ENCODE measurements around the gene IL20RB. TPM values are rescaled to one million over a fixed set of nuclear protein-coding genes. Genes with fewer than 3 reads are reported as not detected.
"Not testable (repeated sequence)": the region's sequence is repeated elsewhere in the genome, so short reads cannot be mapped to it uniquely, and the experiment has no call there.

IL20RB gene
- total RNA-seq, 2 experiments from 2014 or later: 1.1 to 2.0 TPM

DNA sequence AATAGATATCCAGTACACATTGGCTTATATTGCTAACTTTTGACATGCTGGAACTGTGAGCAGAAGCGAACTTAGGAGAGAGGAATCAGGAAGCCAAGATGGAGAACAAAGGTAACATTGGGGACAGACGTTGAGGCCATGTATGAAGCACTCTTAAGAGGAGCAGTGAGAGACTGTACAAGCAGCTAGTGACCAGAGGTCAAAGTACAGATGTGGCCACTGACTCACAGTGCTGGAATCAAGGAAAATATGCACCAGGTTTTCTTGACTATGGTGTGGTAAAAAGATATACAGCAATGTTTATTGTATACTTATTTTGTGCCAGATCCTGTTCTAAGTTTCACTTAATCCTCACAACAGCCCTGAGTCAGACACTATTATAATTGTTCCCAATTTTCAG lies 2.0 kb upstream of the IL20RB start:
- no peak overlapping the region for H3K27ac Mint-ChIP-seq
- H3K4me1 Mint-ChIP-seq: peaks cover 10% of the 10 kb centered on the region
- H3K36me3 Mint-ChIP-seq: peaks cover 6% of the 10 kb centered on the region

DNA sequence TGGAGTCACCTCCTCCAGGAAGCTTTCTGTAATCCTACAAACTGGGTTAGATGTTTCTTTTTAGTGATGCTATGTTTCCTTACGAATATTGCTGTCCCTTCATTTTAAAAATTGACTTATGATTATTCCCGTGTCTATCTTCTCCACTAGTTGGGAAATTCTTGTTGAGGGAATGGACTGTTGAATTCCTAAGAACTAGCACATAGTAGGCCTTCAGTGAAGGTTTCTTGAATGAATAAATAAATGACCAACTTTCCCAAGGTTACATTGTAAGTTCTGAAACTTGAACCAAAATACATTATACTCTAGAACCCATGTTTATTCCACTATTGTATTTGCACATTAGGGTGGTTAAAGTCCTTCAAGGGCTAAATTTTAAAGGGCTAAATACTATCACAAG lies 812 bp upstream of the IL20RB start:
- Mint-ChIP-seq H3K4me1 (peaks cover 8% of the 10 kb centered on the region), H3K27me3 (no peaks in the 10 kb centered on the region)

More for the DNA sequence above, 2.0 kb upstream of the IL20RB start:
- Mint-ChIP-seq H3K4me3 (no peak overlapping the region), H3K9me3 (no peaks in the 10 kb centered on the region), H3K27me3 (no peaks in the 10 kb centered on the region)
- no peak for DNase-seq

GRCh38 chr3:136958939-136959338 lies 1.2 kb downstream of the IL20RB start:
- H3K9me3 Mint-ChIP-seq: no peaks in the 10 kb centered on the region
- no peak overlapping the region for H3K27ac Mint-ChIP-seq
- H3K27me3 Mint-ChIP-seq: no peaks in the 10 kb centered on the region
- peaks cover 8% of the 10 kb centered on the region for H3K4me1 Mint-ChIP-seq
- H3K36me3 Mint-ChIP-seq: peaks cover 5% of the 10 kb centered on the region
- H3K4me3 Mint-ChIP-seq: no peak overlapping the region
- no peak for DNase-seq

More for the DNA sequence above, 812 bp upstream of the IL20RB start:
- Mint-ChIP-seq H3K27ac (no peak overlapping the region), H3K36me3 (peaks cover 6% of the 10 kb centered on the region), H3K9me3 (no peaks in the 10 kb centered on the region), H3K4me3 (no peak overlapping the region)
- DNase-seq: no peak

GRCh38 chr3:136959599-136959998 lies 1.8 kb downstream of the IL20RB start:
- H3K27ac Mint-ChIP-seq: no peak overlapping the region
- H3K27me3 Mint-ChIP-seq: no peaks in the 10 kb centered on the region
- no peaks in the 10 kb centered on the region for H3K9me3 Mint-ChIP-seq
- DNase-seq: no peak
- peaks cover 8% of the 10 kb centered on the region for H3K4me1 Mint-ChIP-seq
- H3K36me3 Mint-ChIP-seq: peaks cover 5% of the 10 kb centered on the region
- no peak overlapping the region for H3K4me3 Mint-ChIP-seq

- Mint-ChIP-seq H3K9me3 (no peaks in the 10 kb centered on the region), H3K4me3 (no peak overlapping the region), H3K4me1 (no peaks in the 10 kb centered on the region), H3K27me3 (no peaks in the 10 kb centered on the region), H3K36me3 (peaks cover 5% of the 10 kb centered on the region), H3K27ac (no peak overlapping the region)
- no peak for DNase-seq
Observed at GRCh38 chr3:136960838-136961836, 3.4 kb downstream of the IL20RB start.

DNA sequence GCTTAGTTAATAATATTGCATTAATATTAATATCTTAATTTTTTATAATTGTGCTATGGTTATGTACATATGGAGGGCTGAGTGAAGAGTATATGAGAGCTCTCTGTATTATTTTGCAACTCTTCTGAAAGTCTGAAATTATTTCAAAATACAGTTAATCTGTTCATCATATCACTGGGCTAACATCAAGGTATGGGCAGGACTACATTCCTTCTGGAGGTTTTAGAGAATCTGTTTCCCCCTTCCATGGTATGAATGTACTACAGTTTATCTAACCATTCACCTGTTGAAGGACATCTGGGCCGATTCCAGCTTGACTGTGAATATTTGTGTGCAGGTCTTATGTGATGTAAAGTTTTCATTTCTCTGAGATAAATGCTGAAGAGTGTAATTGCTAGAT lies 5.1 kb downstream of the IL20RB start:
- Mint-ChIP-seq H3K4me3 (no peak overlapping the region), H3K27me3 (no peaks in the 10 kb centered on the region), H3K9me3 (no peaks in the 10 kb centered on the region), H3K36me3 (peaks cover 5% of the 10 kb centered on the region), H3K4me1 (no peaks in the 10 kb centered on the region), H3K27ac (no peak overlapping the region)
- no peak for DNase-seq

- H3K36me3 Mint-ChIP-seq: peaks cover 14% of the 10 kb centered on the region
- not testable (repeated sequence) for H3K27ac Mint-ChIP-seq, H3K4me1 Mint-ChIP-seq, H3K4me3 Mint-ChIP-seq, DNase-seq, H3K27me3 Mint-ChIP-seq, H3K9me3 Mint-ChIP-seq
Observed at GRCh38 chr3:136969539-136969938, 11.8 kb downstream of the IL20RB start.

GRCh38 chr3:136973352-136973751 lies 15.6 kb downstream of the IL20RB start:
- Mint-ChIP-seq H3K27ac (no peak overlapping the region), H3K9me3 (peaks cover 12% of the 10 kb centered on the region), H3K36me3 (peaks cover 16% of the 10 kb centered on the region), H3K4me1 (no peaks in the 10 kb centered on the region), H3K4me3 (no peak overlapping the region), H3K27me3 (no peaks in the 10 kb centered on the region)
- DNase-seq: no peak

DNA sequence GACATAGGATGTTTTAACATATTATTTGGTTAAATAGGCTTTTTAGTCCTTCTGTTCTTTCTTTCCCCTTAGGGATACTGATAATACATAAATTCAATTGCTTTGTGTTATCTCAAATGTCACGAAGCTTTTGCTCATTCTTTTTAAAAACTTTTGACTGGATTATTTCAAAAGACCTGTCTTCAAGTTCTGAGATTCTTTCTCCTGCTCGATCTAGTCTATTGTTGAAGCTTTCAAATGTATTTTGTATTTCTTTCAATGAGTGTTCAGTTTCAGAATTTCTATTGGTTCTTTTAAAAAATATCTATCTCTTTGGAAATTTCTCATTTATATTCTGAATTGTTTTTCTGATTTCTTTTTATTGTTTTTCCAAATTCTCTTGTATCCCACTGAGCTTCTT lies 16.9 kb downstream of the IL20RB start:
- Mint-ChIP-seq H3K36me3 (peaks cover 16% of the 10 kb centered on the region), H3K4me3 (no peak overlapping the region), H3K27ac (no peak overlapping the region), H3K9me3 (peaks cover 12% of the 10 kb centered on the region), H3K4me1 (no peaks in the 10 kb centered on the region), H3K27me3 (no peaks in the 10 kb centered on the region)
- no peak for DNase-seq

DNA sequence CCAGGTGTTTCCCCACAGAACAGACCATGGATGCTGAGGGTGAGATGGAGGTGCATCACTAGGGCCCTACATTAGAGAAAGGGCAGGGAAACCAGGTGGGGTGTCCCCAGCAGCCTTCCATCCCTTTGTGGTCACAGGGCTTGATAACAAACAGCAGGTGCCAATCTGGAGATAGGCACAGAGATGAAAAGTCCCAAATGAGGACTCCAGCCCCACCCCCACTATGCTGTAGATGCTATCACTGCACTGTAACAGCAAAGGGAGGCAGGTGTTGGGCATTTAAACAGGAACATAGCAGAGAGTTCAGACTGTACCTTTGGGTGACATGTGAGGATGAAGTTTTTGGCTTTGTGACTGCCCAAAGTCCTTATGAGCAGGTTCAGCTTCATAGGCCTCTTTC lies 21.4 kb downstream of the IL20RB start:
- H3K4me3 Mint-ChIP-seq: no peak overlapping the region
- no peak overlapping the region for H3K27ac Mint-ChIP-seq
- H3K4me1 Mint-ChIP-seq: no peaks in the 10 kb centered on the region
- H3K36me3 Mint-ChIP-seq: peaks cover 9% of the 10 kb centered on the region
- no peak for DNase-seq
- H3K9me3 Mint-ChIP-seq: peaks cover 8% of the 10 kb centered on the region
- H3K27me3 Mint-ChIP-seq: no peaks in the 10 kb centered on the region

- no peak overlapping the region for H3K27ac Mint-ChIP-seq
- no peak for DNase-seq
- no peak overlapping the region for H3K4me3 Mint-ChIP-seq
- H3K36me3 Mint-ChIP-seq: peaks cover 6% of the 10 kb centered on the region
- peaks cover 6% of the 10 kb centered on the region for H3K9me3 Mint-ChIP-seq
- no peaks in the 10 kb centered on the region for H3K27me3 Mint-ChIP-seq
- no peaks in the 10 kb centered on the region for H3K4me1 Mint-ChIP-seq
Observed at GRCh38 chr3:136979684-136980083, 21.9 kb downstream of the IL20RB start.

DNA sequence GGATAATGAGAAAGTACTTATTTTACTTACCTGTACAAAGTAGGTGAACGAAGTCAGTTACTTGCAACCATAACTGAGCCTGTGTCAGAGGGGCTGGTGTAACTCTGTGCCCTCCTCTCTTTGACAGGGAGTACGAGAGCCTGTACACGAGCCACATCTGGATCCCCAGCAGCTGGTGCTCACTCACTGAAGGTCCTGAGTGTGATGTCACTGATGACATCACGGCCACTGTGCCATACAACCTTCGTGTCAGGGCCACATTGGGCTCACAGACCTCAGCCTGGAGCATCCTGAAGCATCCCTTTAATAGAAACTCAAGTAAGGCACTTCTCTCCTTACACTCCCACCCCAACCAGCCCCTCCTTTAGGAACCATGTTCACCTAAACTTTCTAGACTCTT lies 24.2 kb downstream of the IL20RB start:
- Mint-ChIP-seq H3K4me1 (no peaks in the 10 kb centered on the region), H3K27ac (no peak overlapping the region), H3K27me3 (no peaks in the 10 kb centered on the region), H3K36me3 (peaks cover 4% of the 10 kb centered on the region), H3K9me3 (no peaks in the 10 kb centered on the region), H3K4me3 (no peak overlapping the region)
- no peak for DNase-seq

GRCh38 chr3:136982520-136983138 lies 24.8 kb downstream of the IL20RB start:
- Mint-ChIP-seq H3K36me3 (peaks cover 4% of the 10 kb centered on the region), H3K27me3 (no peaks in the 10 kb centered on the region), H3K4me1 (no peaks in the 10 kb centered on the region), H3K9me3 (no peaks in the 10 kb centered on the region), H3K4me3 (no peak overlapping the region), H3K27ac (no peak overlapping the region)
- DNase-seq: no peak

DNA sequence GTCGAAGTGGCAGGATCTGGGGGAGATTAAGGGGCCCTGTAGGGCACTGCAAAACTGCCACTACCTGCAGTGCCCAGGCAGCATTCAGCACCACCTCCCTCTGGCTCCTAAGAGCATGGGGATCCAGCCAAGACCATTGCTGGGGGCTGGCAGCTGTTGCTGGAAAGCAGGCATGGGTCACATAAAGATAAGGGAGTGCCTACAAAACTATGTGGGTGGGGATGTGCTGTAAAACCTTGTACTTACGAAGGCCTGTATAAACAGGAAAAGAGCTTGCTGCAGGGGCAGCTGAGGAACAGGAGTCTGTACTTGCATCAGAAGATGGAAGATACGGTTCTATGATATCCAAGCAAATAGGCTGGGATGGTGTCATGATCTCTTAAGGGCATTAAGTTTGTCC lies 27.1 kb downstream of the IL20RB start:
- peaks cover 4% of the 10 kb centered on the region for H3K36me3 Mint-ChIP-seq
- no peaks in the 10 kb centered on the region for H3K4me1 Mint-ChIP-seq
- no peak overlapping the region for H3K27ac Mint-ChIP-seq
- no peaks in the 10 kb centered on the region for H3K27me3 Mint-ChIP-seq
- H3K9me3 Mint-ChIP-seq: no peaks in the 10 kb centered on the region
- no peak overlapping the region for H3K4me3 Mint-ChIP-seq
- no peak for DNase-seq

DNA sequence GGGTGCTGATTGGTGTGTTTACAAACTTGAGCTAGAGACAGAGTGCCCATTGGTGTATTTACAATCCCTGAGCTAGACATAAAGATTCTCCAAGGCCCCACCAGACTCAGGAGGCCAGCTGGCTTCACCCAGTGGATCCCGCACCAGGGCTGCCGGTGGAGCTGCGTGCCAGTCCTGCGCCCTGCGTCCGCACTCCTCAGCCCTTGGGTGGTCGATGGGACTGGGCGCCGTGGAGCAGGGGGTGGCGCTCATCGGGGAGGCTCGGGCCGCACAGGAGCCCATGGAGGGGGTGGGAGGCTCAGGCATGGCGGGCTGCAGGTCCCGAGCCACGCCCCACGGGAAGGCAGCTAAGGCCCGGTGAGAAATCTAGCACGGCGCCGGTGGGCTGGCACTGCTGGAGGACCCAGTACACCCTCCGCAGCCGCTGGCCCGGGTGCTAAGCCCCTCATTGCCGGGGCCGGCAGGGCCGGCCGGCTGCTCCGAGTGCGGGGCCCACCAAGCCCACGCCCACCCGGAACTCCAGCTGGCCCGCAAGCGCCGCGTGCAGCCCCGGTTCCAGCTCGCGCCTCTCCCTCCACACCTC lies 29.7 kb downstream of the IL20RB start:
- H3K36me3 Mint-ChIP-seq, H3K4me1 Mint-ChIP-seq: not testable (repeated sequence)

More for the DNA sequence above, 29.7 kb downstream of the IL20RB start:
- not testable (repeated sequence) for H3K4me3 Mint-ChIP-seq, H3K27me3 Mint-ChIP-seq, H3K9me3 Mint-ChIP-seq, H3K27ac Mint-ChIP-seq, DNase-seq

All from activated naive CD8-positive, alpha-beta T cell treated with anti-CD3 and anti-CD28 coated beads for 36 hours (primary cell).